MM.1S (cell line): ENCODE measurements around the gene PHF8.

Source experiments
- DNase-seq: peaks from one replicate; pipeline ENCODE4 v3.0.0-alpha.2; 2015
- H2AFZ ChIP-seq: fragments of 300-600 bp; sonication (generic); 2 replicates; pipeline ENCODE4 v1.6.0; 2016; ENCODE audit warnings: antibody characterized with exemption, low read length
- H3F3A ChIP-seq: fragments of 300-600 bp; sonication (generic); 2 replicates; pipeline ENCODE4 v1.6.1; 2016; ENCODE audit warnings: mild to moderate bottlenecking, antibody characterized with exemption, low read length, moderate library complexity, mixed read lengths; ENCODE audit not compliant: insufficient read depth
- H3K27ac ChIP-seq: fragments of 300-600 bp; sonication (generic); 2 replicates; pipeline ENCODE4 v1.5.1; 2016; ENCODE audit warnings: mild to moderate bottlenecking, low read length
- H3K27me3 ChIP-seq: fragments of 300-600 bp; sonication (generic); replicated peaks from 2 replicates; pipeline ENCODE4 v1.6.0; 2016; ENCODE audit warnings: low read length; ENCODE audit not compliant: insufficient read depth
- H3K36me3 ChIP-seq: fragments of 300-600 bp; sonication (generic); replicated peaks from 2 replicates; pipeline ENCODE4 v1.6.1; 2016; ENCODE audit warnings: mild to moderate bottlenecking, low read length, mixed read lengths; ENCODE audit not compliant: insufficient read depth
- H3K4me1 ChIP-seq: fragments of 300-600 bp; sonication (generic); 2 replicates; pipeline ENCODE4 v1.6.1; 2016; ENCODE audit warnings: low read length, mixed read lengths
- H3K4me2 ChIP-seq: fragments of 300-600 bp; sonication (generic); 2 replicates; pipeline ENCODE4 v1.6.0; 2016; ENCODE audit warnings: low read depth, low read length
- H3K4me3 ChIP-seq: fragments of 300-600 bp; sonication (generic); 2 replicates; pipeline ENCODE4 v1.5.1; 2016; ENCODE audit warnings: low read length, mixed read lengths
- H3K79me2 ChIP-seq: fragments of 300-600 bp; sonication (generic); 2 replicates; pipeline ENCODE4 v1.6.1; 2016; ENCODE audit warnings: mixed run types, low read length, mixed read lengths
- H3K9ac ChIP-seq: fragments of 300-600 bp; sonication (generic); 2 replicates; pipeline ENCODE4 v1.6.1; 2016; ENCODE audit warnings: low read length, mixed read lengths
- H3K9me2 ChIP-seq: fragments of 300-600 bp; sonication (generic); replicated peaks from 2 replicates; pipeline ENCODE4 v1.6.1; 2016; ENCODE audit warnings: mild to moderate bottlenecking, low read length, mixed read lengths; ENCODE audit not compliant: insufficient read depth
- H3K9me3 ChIP-seq: fragments of 300-600 bp; sonication (generic); replicated peaks from 2 replicates; pipeline ENCODE4 v1.6.1; 2016; ENCODE audit warnings: mild to moderate bottlenecking, low read length, mixed read lengths; ENCODE audit not compliant: insufficient read depth
- H4K20me1 ChIP-seq: fragments of 300-600 bp; sonication (generic); 2 replicates; pipeline ENCODE4 v1.6.1; 2016; ENCODE audit warnings: mild to moderate bottlenecking, low read length, moderate library complexity, mixed read lengths; ENCODE audit not compliant: insufficient read depth
- EZH2 ChIP-seq: fragments of 300-600 bp; sonication (generic); optimal IDR thresholded peaks from 2 replicates; pipeline ENCODE3; 2017; ENCODE audit warnings: low read depth, mild to moderate bottlenecking, antibody characterized with exemption, low read length, mixed read lengths
- EZH2phosphoT487 ChIP-seq: fragments of 300-600 bp; sonication (generic); IDR thresholded peaks from 2 replicates; pipeline ENCODE4 v1.6.1; 2018; ENCODE audit warnings: antibody characterized with exemption, low read length
- TF ChIP-seq, protein P1 (sequence below): fragments of 300-600 bp; sonication (generic); IDR thresholded peaks from 2 replicates; pipeline ENCODE4 v1.5.1; 2016; ENCODE audit warnings: antibody characterized with exemption, low read length, mixed read lengths

PHF8 gene

GRCh38 chrX:54066841-54067240, 22.6 kb upstream of the PHF8 start:
- no peaks in the 10 kb centered on the region for H3K27me3 ChIP-seq
- H3K9me2 ChIP-seq, result no peaks in the 10 kb centered on the region
- no peak overlapping the region for H2AFZ ChIP-seq
- no peak overlapping the region for H3K9ac ChIP-seq
- H3K27ac ChIP-seq, result no peak overlapping the region
- no peaks in the 10 kb centered on the region for H3K36me3 ChIP-seq
- H3K9me3 ChIP-seq, result no peaks in the 10 kb centered on the region
- H4K20me1 ChIP-seq, result no peaks in the 10 kb centered on the region
- no peaks in the 10 kb centered on the region for H3K4me1 ChIP-seq
- H3K4me2 ChIP-seq, result no peak overlapping the region
- H3K4me3 ChIP-seq, result no peak overlapping the region
- no peak for DNase-seq
- H3K79me2 ChIP-seq, result no peaks in the 10 kb centered on the region
- no peaks in the 10 kb centered on the region for H3F3A ChIP-seq
- TF ChIP-seq EZH2, result no peak
- TF ChIP-seq, protein P1, sequence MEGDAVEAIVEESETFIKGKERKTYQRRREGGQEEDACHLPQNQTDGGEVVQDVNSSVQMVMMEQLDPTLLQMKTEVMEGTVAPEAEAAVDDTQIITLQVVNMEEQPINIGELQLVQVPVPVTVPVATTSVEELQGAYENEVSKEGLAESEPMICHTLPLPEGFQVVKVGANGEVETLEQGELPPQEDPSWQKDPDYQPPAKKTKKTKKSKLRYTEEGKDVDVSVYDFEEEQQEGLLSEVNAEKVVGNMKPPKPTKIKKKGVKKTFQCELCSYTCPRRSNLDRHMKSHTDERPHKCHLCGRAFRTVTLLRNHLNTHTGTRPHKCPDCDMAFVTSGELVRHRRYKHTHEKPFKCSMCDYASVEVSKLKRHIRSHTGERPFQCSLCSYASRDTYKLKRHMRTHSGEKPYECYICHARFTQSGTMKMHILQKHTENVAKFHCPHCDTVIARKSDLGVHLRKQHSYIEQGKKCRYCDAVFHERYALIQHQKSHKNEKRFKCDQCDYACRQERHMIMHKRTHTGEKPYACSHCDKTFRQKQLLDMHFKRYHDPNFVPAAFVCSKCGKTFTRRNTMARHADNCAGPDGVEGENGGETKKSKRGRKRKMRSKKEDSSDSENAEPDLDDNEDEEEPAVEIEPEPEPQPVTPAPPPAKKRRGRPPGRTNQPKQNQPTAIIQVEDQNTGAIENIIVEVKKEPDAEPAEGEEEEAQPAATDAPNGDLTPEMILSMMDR, result no peak
- no peak for TF ChIP-seq EZH2phosphoT487

DNA sequence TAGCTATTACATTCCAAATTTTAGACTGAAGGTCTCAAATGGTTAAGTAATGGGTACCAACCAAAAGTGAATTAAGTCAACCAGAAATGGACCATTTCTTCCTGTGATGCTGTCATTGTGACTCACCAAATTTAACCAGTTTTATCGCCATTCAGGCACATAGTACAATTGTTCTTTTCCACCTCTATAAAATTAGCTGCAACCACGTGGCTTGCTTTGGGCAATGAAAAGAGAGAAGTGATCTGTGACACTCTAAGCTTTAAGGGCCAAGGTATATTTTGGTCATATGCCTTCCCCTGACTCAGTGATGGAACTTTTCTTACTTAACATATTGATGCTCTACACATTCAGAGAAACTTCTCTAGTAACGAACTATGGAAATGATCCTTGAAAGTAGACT, 20.3 kb upstream of the PHF8 start:
- Histone ChIP-seq H3K4me2 (no peak overlapping the region), H3K4me3 (no peak overlapping the region), H4K20me1 (no peaks in the 10 kb centered on the region), H3K27ac (no peak overlapping the region), H3K9me3 (no peaks in the 10 kb centered on the region), H3K36me3 (no peaks in the 10 kb centered on the region), H3K79me2 (no peaks in the 10 kb centered on the region), H3K4me1 (no peaks in the 10 kb centered on the region), H3F3A (no peaks in the 10 kb centered on the region), H3K9me2 (no peaks in the 10 kb centered on the region), H3K27me3 (no peaks in the 10 kb centered on the region), H2AFZ (no peak overlapping the region), H3K9ac (no peak overlapping the region)
- DNase-seq, result no peak
- TF ChIP-seq, protein P1, result no peak
- no peak for TF ChIP-seq EZH2
- TF ChIP-seq EZH2phosphoT487, result no peak

GRCh38 chrX:54063361-54063760, 19.1 kb upstream of the PHF8 start:
- H3K4me3 ChIP-seq, result no peak overlapping the region
- H3K4me2 ChIP-seq, result no peak overlapping the region
- DNase-seq, result no peak
- no peaks in the 10 kb centered on the region for H3K79me2 ChIP-seq
- no peaks in the 10 kb centered on the region for H3K4me1 ChIP-seq
- H3K36me3 ChIP-seq, result no peaks in the 10 kb centered on the region
- H2AFZ ChIP-seq, result no peak overlapping the region
- no peaks in the 10 kb centered on the region for H3K9me3 ChIP-seq
- no peaks in the 10 kb centered on the region for H3K27me3 ChIP-seq
- H3K9ac ChIP-seq, result no peak overlapping the region
- H3K9me2 ChIP-seq, result no peaks in the 10 kb centered on the region
- H3K27ac ChIP-seq, result no peak overlapping the region
- H4K20me1 ChIP-seq, result no peaks in the 10 kb centered on the region
- H3F3A ChIP-seq, result no peaks in the 10 kb centered on the region
- TF ChIP-seq EZH2phosphoT487 (no peak), EZH2 (no peak)
- TF ChIP-seq, protein P1, result no peak
